OCI-LY7 (cell line): Measurements from ENCODE around the gene DENND6B.

ENCODE experiments used
- CTCF ChIP-seq: fragments of 200-600 bp; sonication (generic); conservative IDR thresholded peaks from 2 replicates; pipeline ENCODE4 v1.5.1; 2014; ENCODE audit warnings: mild to moderate bottlenecking, antibody characterized with exemption, low read length, moderate library complexity, mixed read lengths
- EZH2phosphoT487 ChIP-seq: fragments of 200-600 bp; sonication (generic); IDR thresholded peaks from 2 replicates; pipeline ENCODE4 v1.6.1; 2018; ENCODE audit warnings: low read depth, borderline replicate concordance, mild to moderate bottlenecking, mixed run types, antibody characterized with exemption, low read length, moderate library complexity, mixed read lengths

GRCh38 chr22:50286275-50286674 lies 40.5 kb downstream of the DENND6B start:
- TF ChIP-seq CTCF (no peak), EZH2phosphoT487 (no peak)
